ENCODE results near the gene MON1B.
"Not testable (repeated sequence)": the region's sequence is repeated elsewhere in the genome, so short reads cannot be mapped to it uniquely, and the experiment has no call there.

MON1B gene

GRCh38 chr16:77190478-77191258 is at the start of gene MON1B:
Gene MON1B (plus strand): TSS chr16:77191190. CDS start chr16:77191486, 296 bp downstream.
- DNase-seq: peak; percentile 94

- DNase-seq: no peak
Observed at GRCh38 chr16:77143364-77143763, 47.6 kb upstream of the MON1B start.

GRCh38 chr16:77148121-77148520 is 42.9 kb upstream of the MON1B start:
- no peak for DNase-seq

- no peak for DNase-seq
Observed at GRCh38 chr16:77157346-77158058, 33.5 kb upstream of the MON1B start.

GRCh38 chr16:77158293-77158692 is 32.7 kb upstream of the MON1B start:
- DNase-seq: no peak

GRCh38 chr16:77165006-77165405 is 26.0 kb upstream of the MON1B start:
- no peak for DNase-seq

GRCh38 chr16:77165536-77166236 is 25.3 kb upstream of the MON1B start:
- DNase-seq: not testable (repeated sequence)

GRCh38 chr16:77166726-77167125 is 24.3 kb upstream of the MON1B start:
- DNase-seq: no peak

GRCh38 chr16:77168901-77169300 is 22.1 kb upstream of the MON1B start:
- DNase-seq: no peak

- no peak for DNase-seq
Observed at GRCh38 chr16:77169650-77170236, 21.2 kb upstream of the MON1B start.

GRCh38 chr16:77170805-77171204 is 20.2 kb upstream of the MON1B start:
- no peak for DNase-seq

- no peak for DNase-seq
Observed at GRCh38 chr16:77171745-77172635, 19.0 kb upstream of the MON1B start.

- no peak for DNase-seq
Observed at GRCh38 chr16:77172951-77173350, 18.0 kb upstream of the MON1B start.

- DNase-seq: no peak
Observed at GRCh38 chr16:77183137-77183536, 7.9 kb upstream of the MON1B start.

- DNase-seq: not testable (repeated sequence)
Observed at GRCh38 chr16:77186298-77186697, 4.7 kb upstream of the MON1B start.

GRCh38 chr16:77190190-77190477 is 856 bp upstream of the MON1B start:
- DNase-seq: no peak

- no peak for DNase-seq
Observed at GRCh38 chr16:77191259-77191969, 424 bp downstream of the MON1B start.

- no peak for DNase-seq
Observed at GRCh38 chr16:77193377-77193776, 2.4 kb downstream of the MON1B start.

GRCh38 chr16:77194295-77195231 is 3.6 kb downstream of the MON1B start:
- no peak for DNase-seq

GRCh38 chr16:77195411-77195810 is 4.4 kb downstream of the MON1B start:
- no peak for DNase-seq

- DNase-seq: no peak
Observed at GRCh38 chr16:77197747-77198146, 6.8 kb downstream of the MON1B start.

Data from 8988T (cell line).